GM19025 (cell line): ENCODE results near the gene MRPS2.
"Not testable (repeated sequence)": the region's sequence is repeated elsewhere in the genome, so short reads cannot be mapped to it uniquely, and the experiment has no call there.

ENCODE experiments used
- ATAC-seq: cut with Tn5 transposase; IDR thresholded peaks from one replicate; pipeline ENCODE4 v1.9.1; 2021; ENCODE audit warnings: mild to moderate bottlenecking, low read depth, moderate library complexity; ENCODE audit not compliant: unreplicated experiment

The MRPS2 gene

DNA sequence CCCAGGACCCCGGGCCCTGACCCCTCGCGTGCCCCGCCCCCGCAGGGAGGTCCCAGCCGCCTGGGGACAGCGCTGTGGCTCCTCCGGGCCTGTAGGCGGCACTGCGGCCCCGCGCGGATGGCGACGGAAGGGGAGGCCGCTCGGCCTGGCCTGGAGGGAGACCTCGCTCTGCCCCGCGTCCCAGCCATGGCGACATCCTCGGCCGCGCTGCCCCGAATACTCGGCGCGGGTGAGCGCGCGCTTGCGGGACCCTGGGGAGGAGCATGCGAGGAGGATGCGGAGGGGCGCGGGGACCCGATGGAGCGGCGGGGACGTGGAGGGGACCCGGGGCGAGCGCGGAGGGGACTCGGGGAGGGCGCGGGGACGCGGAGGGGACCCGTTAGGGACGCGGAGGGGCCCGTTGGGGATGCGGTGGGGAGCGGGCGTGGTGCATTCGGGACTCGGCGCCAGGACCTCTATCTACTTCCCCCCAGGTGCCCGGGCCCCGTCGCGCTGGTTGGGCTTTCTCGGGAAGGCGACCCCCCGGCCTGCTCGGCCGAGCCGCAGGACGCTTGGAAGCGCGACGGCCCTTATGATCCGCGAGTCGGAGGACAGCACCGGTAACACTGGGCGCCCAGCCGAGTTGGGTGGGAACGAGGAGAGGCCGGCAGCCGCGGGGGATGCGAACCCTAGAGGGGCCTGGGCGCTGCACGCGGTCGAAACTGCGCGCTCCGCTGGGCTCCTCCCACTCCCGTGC, at the start of gene MRPS2:
Gene MRPS2 (plus strand): TSS at position 158 of the 736 bp plus-strand sequence. CDS start 29 bp downstream, at position 187.
- peak; percentile 86 for ATAC-seq

DNA sequence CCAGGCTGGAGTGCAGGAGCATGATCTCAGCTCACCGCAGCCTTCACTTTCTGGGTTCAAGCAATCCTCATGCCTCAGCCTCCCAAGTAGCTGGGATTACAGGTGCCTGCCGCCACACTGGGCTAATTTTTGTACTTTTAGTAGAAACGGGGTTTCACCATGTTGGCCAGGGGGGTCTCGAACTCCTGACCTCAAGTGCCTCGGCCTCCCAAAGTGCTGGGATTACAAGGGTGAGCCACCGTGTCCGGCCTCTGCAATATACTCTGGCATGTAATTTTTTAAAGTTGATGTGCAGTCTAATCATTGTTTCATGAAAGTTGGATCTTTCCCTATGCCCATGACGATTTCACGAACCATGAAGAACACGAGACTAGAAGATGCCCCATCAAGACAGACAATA, 49.5 kb upstream of the MRPS2 start:
- no peak for ATAC-seq

DNA sequence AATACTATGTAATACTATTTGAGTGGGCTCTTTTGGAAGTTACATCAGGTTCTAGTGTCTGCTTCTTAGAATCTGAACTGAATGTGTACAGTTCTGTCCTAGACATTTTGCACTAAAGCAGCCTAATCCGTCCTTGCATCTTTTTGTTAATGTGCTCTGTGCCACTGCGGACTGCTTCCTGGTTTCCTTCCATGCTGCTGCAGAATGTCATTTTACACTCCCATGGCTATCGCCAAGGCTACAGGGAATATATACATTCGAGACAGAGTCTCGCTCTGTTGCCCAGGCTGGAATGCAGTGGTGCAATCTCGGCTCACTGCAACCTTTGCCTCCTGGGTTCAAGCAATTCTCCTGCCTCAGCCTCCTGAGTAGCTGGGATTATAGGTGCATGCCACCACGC, 48.6 kb upstream of the MRPS2 start:
- not testable (repeated sequence) for ATAC-seq

DNA sequence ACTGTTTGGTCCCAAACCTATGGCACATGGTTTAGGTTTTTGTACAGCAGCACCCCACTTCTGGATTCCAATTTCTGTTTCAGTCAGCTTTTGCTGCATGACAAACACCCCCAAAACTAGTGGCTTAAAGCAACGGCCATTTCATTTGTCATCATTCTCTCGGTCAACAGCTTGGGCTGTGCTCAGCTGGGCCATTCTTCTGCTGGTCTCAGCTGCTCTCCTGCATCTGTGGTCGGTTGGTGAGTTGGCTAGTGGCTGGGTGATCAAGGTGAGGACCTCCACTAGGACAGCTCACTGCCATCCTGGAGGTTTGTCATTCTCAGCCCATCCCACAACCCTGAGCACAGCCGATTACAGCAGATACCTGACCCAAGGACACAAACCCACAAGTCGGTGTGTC, 45.7 kb upstream of the MRPS2 start:
- no peak for ATAC-seq

DNA sequence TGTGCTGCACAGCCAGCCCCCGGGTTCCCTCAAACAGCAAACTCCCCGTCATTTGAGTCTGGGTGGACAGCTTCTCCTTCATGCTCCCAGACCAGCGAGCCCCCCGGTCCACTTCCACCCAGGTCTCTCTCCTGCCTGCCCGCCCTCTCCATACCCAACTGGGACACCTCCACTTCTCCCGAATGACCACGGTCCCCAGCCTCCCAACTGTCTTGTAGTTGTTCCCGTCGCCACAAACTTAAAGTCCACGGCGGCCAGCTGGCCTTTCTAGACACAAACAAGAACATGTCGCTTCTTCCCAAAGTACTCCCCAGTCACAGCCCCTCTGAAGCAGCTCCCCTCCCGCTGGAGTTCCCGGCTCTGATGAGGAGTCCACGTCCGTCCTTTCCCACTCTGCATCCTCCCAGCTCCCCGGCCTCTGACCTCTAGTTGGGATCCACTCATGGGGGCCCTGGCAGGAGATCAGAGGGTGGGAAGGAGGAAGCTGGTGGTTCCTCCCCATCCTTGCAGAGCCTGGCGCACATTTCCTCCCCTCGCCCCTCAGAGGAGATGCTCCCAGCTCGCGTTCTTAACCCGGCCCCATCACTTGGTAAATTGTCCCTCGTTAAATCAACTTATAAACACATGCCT, 45.0 kb upstream of the MRPS2 start:
- ATAC-seq: no peak

DNA sequence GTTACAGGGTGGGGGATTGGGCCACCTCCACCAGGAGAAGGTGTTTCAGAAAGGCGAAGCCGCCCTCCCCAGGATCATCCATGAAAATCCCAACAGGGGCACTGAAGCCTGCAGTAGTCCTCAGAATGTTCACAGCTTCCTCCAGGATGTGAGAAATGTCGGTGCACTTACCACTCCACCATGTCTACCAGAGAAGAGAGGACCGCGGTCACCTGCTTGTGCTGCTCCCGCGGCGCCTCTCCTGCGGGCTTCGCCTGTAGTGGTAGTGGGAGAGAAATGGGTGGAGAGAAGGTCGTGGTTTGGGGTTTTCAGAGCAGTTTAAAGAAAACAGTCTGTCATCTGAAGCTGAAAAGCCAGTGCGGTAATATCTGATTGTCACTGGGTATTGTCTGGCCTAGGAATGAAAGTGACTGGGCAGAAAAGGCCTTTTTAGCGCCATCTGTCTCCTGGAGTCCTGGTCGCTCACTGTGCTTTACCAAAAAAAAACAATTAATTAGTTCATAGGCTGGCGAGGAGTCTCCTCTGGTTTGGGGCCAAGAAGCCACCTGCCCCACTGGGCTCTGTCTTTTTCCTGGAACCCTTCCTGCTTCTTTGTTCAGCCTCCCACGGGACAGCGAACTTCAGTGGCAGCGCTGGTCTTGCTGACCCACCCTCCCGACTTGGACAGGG, 43.9 kb upstream of the MRPS2 start:
- ATAC-seq: no peak

DNA sequence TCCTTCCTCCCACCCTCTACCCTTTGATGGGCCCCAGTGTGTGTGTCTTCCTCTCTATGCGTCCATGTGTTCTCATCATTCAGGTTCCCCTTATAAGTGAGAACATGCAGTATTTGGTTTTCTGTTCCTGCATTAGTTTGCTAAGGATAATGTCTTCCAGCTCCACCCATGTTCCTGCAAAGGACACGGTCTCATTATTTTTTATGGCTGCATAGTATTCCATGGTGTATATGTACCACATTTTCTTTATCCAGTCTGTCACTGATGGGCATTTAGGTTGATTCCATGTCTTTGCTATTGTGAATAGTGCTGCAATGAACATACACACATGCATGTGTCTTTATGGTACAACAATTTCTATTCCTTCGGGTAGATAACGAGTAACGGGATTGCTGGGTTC, 42.0 kb upstream of the MRPS2 start:
- not testable (repeated sequence) for ATAC-seq

DNA sequence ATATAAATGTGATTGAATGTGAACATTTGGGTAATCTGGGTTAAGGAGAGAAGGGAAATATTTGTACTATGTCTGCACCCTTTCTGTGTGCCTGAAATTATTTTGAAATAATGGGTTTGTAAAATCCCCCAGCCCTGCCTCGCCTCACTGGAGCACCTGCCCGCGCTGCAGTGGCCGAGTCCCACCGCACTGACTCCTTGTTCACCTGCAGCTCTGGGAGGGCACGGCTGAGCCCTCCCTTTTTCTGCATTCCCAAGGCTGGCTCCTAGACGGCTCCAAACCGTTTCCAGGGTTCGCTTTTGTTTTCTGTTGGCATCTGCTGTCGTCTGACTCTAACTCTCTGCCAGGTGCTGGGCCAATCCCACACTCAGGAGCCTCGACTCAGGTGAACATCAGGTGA, 38.5 kb upstream of the MRPS2 start:
- ATAC-seq: no peak

DNA sequence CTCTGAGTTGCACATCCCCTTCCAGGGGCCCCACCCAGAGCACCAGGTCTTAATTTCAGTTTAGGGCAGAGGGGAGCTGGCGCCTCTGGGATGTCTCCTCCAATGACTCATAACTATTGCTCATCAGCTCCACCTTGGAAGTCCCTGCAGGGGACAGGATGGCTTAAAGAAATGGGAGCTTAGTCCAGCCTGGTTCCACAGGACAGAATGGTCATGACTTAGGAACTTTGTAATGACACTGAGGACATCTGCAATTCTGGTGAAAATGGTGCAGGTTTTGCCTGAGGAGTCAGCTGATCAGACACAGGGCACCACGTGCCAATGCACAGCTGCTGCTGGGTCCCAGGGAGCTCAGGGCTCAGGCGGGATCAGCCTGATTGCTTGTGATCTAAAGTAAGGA, 37.3 kb upstream of the MRPS2 start:
- ATAC-seq: no peak

DNA sequence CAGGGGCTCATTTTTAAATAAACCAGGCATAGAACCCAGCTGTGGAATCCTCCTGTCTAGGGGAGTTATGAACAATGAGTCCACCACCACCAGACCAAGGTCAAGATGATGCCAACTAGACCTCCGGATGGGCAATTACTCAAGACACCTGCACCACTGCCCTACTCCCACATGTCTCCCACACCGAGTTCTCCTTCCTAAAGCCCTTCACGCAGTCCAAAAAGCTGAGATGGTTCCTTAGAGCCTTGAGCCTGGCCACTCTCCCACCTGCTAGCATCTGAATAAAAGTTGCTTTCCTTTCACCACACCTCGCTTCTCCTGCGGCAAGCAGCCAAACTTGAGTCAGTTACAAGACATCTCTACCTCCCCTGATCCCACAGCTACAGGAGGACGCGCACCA, 36.3 kb upstream of the MRPS2 start:
- no peak for ATAC-seq

DNA sequence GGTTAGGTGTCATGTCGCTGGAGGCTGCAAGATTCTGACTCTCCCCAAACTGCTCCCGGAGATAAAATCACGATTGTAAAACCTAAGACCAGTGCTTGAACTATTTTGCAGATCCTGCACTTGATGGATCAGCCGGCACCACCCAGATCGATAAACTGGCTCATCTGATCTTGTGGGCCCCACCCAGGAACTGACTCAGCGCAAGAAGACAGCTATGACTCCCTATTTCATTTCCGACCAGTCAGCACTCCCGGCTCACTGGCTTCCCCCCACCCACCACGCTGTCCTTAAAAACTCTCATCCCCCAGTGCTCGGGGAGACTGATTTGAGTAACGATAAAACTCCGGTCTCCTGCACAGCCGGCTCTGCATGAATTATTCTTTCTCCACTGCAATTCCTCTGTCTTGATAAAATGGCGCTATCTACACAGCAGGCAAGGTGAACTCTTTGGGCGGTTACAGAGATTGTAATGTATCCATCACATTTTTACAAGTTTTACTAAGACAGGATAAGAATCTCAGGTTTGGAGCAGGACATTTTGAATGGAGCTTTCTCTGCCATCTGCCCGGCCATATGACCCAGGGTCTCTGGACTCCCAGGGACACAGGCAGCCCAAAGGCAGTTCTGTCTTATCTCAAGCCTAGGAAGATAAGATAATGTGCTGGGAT, 31.5 kb upstream of the MRPS2 start:
- ATAC-seq: no peak

DNA sequence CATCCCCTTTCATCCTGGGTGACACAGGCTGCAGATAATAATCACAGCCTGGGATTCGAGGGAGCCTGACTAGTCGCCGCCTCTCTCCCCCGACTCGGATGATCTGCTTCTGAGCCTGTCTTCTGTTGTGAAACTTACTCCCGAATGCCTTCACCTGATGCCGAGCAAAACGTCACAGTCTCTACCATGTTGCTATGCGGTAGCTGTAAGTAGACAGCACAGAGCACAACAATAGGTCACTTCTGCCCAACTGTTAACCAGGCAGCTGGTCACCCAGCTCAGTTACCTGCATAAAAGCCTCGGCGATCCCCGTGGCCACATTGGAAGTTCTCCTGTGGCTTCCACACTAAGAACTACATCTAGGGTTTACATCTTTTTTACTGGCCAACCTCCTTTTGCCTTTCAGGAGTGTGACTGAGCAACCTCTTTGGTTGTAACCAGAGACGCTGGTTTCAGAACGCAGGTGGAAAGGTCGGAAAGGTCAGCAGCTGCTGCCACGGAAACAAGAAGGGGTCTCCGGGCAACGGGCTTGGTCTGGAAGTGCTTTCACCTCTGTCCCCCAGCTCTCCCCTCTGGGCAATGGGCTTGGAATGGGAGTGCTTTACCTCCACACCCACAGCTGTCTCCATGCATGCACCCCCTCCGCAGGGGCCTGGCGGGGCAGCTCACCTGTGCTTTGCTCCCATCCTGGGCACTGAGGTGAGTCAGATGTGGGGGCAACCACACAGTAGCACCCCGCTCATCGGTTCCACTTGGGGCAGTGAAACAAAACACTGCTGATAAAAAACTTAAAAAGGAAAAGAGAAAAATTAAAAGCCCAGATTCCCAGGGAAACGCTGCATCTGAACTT, 28.5 kb upstream of the MRPS2 start:
- ATAC-seq: no peak

DNA sequence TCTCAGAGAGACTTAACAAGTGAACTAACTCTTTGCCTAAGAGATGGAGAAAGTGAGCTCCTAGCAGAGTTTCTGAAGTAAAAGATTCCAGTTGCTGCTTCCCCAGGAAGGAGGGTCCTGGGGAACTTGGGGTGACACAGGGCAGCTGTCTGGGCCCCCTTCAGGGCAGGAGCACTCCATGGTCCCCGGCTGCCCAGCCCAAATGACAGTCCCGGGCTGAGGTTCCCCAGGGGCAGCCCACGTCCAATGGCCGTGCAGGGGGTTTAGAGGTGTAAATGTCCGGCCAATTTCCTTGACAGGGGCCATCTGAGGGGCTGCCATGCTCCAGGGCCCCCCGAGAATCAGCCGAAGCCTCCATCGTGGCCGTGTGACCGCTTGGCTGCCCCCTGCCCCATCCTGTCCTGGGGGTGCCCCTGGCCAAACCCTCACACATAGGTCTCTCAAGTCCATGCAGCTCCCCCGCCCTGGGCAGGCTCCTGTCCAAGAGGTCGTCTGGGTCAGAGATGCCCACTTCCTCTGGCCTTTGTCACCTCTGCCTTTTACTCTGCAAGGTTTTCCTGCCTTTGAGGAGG, 26.4 kb upstream of the MRPS2 start:
- ATAC-seq: no peak

DNA sequence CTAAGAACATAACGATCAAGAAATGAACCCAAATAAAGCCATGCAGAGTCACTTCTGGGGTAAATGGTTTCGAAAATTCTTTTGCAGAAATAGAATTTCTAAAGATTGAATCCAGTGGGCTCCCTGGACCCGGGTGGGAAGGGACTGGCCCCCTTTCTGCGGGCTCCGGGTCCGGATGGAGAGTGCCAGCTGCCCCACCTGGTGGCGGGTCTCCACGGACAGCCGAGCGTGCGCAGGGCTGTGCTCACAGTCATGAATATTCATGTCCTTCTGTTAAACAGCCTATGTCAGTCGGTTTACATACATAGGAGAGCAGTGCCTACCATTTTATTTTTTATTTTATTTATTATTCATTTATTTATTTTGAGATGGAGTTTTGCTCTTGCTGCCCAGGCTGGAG, 25.6 kb upstream of the MRPS2 start:
- ATAC-seq: no peak

DNA sequence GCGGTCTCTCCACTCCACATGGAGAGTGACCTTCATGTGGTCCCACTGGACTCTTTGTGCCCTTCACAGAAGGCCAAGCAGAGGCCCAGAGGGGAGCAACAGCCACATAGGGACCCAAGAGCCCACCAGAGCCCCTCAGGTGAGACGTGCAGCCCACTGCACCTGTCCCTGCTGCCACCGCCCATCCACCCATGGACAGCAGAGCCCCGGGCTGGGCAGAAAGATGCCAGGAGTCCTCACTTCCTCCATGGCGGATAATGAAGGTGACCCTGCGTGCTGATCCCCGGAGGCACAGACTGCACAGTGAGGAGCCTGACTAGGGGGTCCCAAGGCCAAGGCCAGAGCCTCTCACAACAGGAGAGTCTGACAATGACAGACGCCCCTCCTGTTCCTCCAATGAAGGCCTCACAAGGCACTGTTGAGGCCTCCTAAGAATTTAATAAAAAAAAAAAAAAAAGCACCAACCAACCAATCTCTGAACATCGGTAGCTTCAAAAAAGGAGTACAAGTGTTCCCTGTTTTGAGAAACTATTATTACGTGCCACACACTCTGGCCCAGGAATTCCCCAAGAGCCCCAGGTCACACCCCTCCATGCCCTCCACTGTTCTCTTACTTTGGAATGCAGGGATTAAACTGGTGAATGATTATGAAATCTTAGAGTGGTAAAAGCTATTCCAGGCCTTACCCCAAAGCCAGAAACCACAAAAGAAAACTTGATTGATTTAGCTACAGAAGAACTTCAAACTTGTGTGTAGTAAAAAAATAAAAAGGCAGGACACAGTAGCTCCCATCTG, 23.7 kb upstream of the MRPS2 start:
- no peak for ATAC-seq

DNA sequence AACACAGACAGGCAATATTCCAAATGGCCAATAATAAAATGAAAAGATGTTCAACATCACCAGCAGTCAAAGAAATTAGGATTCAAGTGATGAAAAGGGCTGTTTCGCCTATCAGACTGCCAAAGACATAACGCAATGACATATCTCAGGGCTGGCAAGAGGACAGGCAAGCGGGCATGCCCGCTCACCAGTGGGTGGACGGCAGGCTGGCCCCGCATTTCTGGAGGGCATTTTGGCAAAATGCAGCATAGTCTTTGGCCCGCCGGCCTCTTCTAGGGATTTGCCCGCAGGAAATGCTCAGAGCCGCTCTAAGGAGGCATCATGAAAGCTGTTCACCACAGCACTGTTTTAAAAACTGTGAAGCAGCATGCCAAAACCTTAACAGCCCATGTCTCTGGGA, 22.3 kb upstream of the MRPS2 start:
- ATAC-seq: no peak

DNA sequence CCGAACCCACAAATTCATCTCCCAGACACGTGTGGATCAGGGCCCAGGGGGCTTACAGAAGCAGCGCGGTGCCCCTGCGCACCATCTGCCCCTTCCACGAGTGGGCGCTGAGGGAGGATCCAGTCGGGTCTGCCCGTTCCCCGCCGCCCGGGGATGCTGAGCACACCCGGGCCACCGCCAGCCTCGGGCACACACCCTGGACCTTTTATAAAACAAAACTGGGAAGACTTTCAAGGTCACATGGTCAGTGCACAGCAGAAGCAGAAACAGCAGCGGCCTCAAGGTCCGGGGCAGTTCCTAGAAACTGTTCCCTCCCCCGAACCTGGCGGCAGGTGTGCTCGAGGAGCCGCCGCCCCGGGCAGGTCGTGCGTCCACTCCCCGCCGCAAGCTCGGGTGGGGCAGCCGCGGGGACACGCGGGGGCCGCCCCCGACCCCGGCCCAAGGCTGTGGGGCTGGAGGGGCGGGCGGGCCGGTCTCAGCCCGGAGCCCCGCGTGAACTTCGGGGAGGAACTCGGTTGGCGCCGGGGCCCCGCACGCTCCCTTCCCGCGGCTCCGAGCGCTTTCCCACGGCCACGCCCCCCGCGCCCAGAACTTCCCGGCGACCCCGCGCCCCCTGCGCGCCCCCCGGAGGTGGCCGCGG, 21.5 kb upstream of the MRPS2 start:
- no peak for ATAC-seq

DNA sequence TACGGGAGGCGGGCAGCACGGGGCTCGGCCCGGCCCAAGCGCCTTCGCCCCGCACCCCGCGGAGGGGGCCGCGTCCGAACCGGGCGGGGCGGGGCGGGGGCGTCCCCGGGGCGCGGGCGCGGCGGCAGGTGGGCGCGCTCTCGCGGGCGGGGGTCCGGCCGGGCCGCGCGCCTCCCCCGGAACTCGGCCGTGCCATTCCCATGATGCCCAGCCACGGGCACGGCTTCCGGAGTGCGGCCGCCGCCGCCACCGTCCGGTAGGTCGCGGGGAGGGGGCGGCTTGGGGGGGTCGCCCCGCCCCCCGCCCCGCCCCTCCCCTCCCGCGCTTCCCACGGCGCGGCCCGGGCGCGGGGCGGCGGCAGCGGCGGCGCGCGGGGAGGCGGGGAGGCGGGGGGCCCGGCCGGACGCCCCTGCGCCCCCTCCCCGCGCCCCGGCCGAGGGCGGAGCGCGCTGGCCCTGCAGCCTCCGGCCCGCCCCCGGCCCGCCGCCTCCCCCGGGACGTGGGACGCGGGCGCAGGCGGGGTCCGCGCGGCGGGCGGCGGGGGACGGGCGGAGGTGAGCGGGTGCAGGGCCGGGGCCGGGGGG, 20.9 kb upstream of the MRPS2 start, which contains the start of gene PPP1R26:
Gene PPP1R26 (plus strand): TSS at position 314 of the 584 bp plus-strand sequence. CDS start 4,729 bp downstream, outside the sequence.
- no peak for ATAC-seq
